Panc1 (cell line): ENCODE data around the gene ARID1A.

Experiments used
- POLR2AphosphoS5 ChIP-seq: IDR thresholded peaks from 2 replicates; pipeline ENCODE4 v1.6.1; 2012; ENCODE audit warnings: mild to moderate bottlenecking, low read depth, low read length, moderate library complexity
- SIN3A ChIP-seq: IDR thresholded peaks from 2 replicates; pipeline ENCODE4 v1.6.1; 2012; ENCODE audit warnings: low read depth, mild to moderate bottlenecking, low read length, moderate library complexity, borderline replicate concordance; ENCODE audit not compliant: insufficient read depth
- TCF7L2 ChIP-seq: IDR thresholded peaks from 2 replicates; pipeline ENCODE4 v1.6.1; 2011; ENCODE audit warnings: mild to moderate bottlenecking, low read depth, low read length, inconsistent platforms
- TF ChIP-seq, protein P1 (sequence below): fragments of 450-650 bp; IDR thresholded peaks from 2 replicates; pipeline ENCODE4 v1.5.1; 2017; ENCODE audit warnings: mild to moderate bottlenecking
- TF ChIP-seq, protein P2 (sequence below), 2 experiments: IDR thresholded peaks; 2 replicates each; pipeline ENCODE4 v1.6.1; 2011 to 2012; ENCODE audit warnings: low read depth in 2 of 2, control low read depth in 1 of 2, low read length in 1 of 2, mild to moderate bottlenecking in 1 of 2, moderate library complexity in 1 of 2; ENCODE audit not compliant: insufficient read depth in 1 of 2

DNA sequence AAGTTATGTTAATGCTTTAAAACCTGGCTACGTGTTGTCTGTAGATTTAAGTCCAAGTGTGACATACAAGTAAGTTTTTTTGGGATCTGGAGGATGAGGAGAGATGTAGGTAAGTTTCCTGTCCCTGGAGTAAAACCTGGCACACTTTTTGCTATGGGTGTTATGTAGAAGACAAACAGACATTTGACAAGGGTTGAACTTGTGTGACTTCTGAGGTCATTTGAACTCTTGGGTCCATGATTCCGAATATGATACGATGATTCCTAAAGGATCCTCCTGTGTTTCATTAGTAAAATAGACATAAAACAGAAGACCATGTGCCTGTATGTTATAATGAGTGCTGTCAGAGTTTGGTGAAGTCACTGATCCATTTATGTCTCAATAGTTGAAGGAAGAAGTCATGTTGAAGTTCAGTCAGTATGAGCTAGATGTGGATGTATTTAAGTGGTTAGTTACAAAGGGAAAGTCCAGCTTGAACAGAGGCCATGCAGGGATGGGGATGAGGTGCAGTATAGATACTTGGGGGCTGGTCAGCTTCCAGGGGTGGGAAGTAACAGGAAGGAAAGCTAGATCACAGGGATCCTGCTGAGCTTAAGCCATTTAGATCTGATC, 44.3 kb downstream of the ARID1A start:
- TF ChIP-seq, protein P1, sequence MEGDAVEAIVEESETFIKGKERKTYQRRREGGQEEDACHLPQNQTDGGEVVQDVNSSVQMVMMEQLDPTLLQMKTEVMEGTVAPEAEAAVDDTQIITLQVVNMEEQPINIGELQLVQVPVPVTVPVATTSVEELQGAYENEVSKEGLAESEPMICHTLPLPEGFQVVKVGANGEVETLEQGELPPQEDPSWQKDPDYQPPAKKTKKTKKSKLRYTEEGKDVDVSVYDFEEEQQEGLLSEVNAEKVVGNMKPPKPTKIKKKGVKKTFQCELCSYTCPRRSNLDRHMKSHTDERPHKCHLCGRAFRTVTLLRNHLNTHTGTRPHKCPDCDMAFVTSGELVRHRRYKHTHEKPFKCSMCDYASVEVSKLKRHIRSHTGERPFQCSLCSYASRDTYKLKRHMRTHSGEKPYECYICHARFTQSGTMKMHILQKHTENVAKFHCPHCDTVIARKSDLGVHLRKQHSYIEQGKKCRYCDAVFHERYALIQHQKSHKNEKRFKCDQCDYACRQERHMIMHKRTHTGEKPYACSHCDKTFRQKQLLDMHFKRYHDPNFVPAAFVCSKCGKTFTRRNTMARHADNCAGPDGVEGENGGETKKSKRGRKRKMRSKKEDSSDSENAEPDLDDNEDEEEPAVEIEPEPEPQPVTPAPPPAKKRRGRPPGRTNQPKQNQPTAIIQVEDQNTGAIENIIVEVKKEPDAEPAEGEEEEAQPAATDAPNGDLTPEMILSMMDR, result no peak
- TF ChIP-seq POLR2AphosphoS5, result no peak
- TF ChIP-seq, protein P2, sequence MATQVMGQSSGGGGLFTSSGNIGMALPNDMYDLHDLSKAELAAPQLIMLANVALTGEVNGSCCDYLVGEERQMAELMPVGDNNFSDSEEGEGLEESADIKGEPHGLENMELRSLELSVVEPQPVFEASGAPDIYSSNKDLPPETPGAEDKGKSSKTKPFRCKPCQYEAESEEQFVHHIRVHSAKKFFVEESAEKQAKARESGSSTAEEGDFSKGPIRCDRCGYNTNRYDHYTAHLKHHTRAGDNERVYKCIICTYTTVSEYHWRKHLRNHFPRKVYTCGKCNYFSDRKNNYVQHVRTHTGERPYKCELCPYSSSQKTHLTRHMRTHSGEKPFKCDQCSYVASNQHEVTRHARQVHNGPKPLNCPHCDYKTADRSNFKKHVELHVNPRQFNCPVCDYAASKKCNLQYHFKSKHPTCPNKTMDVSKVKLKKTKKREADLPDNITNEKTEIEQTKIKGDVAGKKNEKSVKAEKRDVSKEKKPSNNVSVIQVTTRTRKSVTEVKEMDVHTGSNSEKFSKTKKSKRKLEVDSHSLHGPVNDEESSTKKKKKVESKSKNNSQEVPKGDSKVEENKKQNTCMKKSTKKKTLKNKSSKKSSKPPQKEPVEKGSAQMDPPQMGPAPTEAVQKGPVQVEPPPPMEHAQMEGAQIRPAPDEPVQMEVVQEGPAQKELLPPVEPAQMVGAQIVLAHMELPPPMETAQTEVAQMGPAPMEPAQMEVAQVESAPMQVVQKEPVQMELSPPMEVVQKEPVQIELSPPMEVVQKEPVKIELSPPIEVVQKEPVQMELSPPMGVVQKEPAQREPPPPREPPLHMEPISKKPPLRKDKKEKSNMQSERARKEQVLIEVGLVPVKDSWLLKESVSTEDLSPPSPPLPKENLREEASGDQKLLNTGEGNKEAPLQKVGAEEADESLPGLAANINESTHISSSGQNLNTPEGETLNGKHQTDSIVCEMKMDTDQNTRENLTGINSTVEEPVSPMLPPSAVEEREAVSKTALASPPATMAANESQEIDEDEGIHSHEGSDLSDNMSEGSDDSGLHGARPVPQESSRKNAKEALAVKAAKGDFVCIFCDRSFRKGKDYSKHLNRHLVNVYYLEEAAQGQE (IDR thresholded peaks at IDR 0.05; ENCODE audit: insufficient read depth in 1 of 2, low read depth in 2 of 2, low read length in 1 of 2), result no peak
- TF ChIP-seq TCF7L2, result no peak
- no peak for TF ChIP-seq SIN3A
